Bronchus fibroblast of lung (primary cell): ENCODE measurements around the gene PRPF19. TPM values are rescaled to one million over a fixed set of nuclear protein-coding genes. Genes with fewer than 3 reads are reported as not detected.

Experiments used
- total RNA-seq: library from RNA; depleted of rRNA; stranded (reverse); fragments of >200 nt; gene quantifications from 2 replicates; pipeline ENCODE4 v1.2.3, GENCODE V29; 2015

The PRPF19 gene
- 102 and 106 TPM in 2 replicates for total RNA-seq

GRCh38 chr11:60906132-60906972 lies at the start of gene PRPF19:
Gene PRPF19, minus strand, starts transcription at chr11:60906585. Its CDS starts 203 bp downstream, at chr11:60906382.

DNA sequence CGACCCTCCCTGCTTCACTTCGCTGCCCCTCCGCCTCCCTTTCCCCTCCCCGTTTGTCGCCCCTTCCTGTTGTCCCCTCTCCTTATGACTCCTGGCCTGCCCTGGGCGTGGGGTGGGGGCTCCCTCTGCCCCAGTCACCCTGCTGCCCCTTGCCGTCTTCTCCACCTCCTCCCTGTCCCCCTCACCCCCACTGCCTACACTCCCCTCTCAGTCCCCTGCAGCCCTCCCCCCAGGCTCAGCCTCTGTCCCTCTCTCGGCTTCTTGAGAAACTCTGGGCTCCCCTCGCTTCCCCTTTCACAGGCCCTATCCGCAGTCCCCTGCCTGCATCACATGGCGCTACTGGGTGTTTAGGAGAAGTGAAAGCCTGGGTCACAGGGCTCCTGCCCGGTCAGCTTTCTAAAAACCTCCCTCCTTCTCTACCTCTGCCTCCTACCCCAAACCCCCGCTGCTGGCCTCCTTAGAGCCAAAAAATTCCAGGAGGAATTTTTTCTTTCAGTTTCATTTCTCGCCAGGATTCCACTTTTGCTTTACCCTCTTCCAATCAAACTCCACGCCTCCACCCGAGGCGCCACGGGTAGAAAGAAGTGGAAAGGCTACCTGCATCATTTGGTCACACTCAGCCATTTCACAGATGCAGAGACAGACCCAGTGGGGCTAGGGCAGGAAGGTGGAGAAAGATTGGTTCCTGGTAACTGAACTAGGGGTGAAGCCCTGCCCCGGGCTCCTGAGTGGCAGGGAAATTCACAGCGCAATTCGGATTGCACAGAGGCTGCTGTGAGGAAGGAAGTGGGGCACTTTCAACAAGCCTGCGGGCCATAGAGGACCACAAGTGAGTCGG lies 45.7 kb upstream of the PRPF19 start, which contains the start of gene SLC15A3:
Gene SLC15A3 (minus strand): TSS at position 273 of the 838 bp plus-strand sequence. CDS start 625 bp downstream, outside the sequence.

GRCh38 chr11:60924110-60924905 lies 17.9 kb upstream of the PRPF19 start, which contains the start of gene TMEM132A:
Gene TMEM132A, plus strand, starts transcription at chr11:60924460. Its CDS starts 174 bp downstream, at chr11:60924634.

DNA sequence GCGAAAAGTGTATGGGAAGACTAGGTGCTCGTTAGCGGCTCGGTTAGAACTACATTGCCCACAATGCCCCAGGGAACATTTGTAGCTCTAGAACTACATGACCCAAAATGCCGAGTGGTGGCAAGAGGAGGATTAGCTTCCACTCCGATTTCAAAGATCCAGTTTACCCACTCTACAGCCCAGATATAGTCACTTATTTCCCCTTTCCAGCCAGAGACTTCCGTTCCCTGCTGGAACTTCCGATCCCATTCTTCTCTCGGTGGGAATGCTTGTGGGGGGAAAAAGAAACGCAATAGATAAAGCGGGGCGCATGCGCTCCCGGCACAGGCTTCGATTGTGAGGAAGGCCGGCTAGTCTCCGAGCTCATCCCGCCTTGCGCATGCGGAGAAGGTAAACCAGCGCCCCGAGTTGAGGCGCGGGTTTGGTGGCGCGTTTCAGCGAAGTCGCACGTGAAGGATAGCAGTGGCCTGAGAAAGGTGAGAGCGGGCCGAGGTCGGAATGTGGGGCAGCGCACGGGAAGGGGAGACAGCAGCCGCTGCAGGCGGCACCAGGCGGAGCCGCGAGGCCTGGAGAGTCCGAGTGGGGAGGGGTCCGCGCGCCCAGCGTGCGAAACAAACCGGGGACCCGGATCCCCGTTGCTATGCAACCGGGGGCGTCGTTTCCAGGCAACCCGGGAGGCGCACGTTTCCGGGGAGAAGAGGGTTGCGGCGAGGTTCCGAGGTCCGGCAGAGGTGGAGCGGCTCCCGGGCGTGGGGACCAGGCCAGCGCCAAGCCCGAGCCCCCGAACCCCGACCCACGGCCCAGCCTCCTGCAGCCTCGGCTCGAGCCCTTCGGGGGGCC lies 7.6 kb upstream of the PRPF19 start, which contains the start of gene TMEM109:
Gene TMEM109 (plus strand): TSS at position 366 of the 840 bp plus-strand sequence. CDS start 5,536 bp downstream, outside the sequence.

DNA sequence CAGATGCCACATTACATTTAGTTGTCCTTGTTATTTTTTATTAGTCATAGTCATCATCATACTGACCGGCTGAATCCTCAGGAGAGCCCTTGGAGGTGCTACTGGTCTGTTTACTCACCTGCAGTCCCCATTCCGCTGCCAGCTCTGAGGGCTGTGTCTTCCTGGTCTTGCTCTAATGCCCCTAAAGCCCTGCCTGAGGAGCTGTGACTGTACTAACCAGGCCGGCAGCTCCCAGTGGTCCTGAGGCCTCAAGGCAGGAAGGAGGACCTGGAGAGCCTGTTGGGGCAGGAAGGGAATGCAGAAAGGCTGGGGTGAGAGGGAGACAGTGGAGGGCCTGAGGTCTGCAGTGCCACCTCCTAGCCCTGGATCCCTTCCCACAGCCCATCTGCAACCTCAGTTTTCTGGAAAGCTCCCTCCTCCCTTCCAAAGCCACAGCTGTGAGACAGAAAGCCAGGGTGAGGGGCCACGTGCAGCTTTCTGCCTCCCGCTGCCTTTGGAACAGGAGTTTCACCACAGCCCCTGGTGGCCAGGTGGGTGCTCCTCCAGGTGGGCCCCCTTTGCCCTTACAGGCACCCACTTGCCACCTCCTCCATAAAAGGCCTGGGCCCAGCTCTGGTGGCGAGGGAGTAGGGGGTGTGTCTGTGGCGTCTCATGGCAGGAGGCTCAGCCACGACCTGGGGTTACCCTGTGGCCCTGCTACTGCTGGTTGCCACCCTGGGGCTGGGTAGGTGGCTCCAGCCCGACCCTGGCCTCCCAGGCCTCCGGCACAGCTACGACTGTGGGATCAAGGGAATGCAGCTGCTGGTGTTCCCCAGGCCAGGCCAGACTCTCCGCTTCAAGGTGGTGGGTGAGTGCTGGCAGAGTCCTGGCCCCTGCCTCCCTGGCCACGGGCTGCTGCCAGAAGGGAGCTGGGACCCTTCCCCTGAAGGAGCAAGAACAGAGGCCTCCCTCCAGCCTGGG lies 39.2 kb downstream of the PRPF19 start, which contains the start of gene ZP1:
Gene ZP1 (plus strand): TSS at position 632 of the 960 bp plus-strand sequence. CDS start 20 bp downstream, at position 652.

DNA sequence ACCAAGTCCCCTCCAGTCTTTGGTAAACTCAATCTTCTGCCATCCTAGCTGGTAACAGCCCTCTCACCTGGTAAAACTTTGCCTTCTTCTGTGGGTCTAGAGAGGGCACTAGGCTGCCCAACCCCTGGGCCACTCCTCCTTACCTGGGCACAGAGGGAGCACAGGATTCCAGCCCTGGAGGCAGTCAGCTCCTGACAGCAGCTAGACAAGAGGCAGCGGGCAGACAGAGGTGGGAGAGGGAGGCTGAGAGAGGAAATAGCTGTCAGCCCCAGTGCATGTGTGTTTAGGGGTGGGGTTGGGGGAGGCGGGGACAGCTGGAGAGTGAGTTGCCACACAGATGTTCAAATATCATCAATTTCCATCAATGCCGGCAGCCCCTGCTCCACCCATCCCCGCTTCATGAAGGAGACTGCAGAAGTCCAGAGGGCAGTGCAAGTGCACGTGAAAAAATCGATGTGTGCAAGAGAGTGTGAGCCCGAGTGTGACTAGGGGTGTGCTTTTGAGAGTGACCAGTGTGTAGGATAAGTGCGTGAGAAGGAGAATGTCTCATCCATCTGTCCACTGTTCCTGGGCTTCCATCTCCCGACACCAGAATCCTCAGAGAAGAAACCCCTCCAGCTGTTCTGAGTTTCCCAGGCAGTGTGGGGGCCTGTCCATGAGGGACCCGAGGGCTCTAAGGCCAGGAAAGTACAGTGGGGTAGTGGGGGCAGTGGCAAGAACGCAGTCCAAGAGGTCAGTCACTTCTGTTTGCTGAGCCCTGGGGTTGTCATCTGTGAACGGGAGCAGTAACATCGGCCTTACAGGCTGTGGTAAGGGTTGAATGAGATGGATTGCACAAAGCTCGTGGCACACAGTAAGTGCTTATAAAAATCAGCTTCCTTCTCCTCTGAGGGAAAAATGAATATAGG lies 50.4 kb downstream of the PRPF19 start, which contains the start of gene PTGDR2:
Gene PTGDR2 (minus strand): TSS at position 225 of the 908 bp plus-strand sequence. CDS start 2,228 bp downstream, outside the sequence.

DNA sequence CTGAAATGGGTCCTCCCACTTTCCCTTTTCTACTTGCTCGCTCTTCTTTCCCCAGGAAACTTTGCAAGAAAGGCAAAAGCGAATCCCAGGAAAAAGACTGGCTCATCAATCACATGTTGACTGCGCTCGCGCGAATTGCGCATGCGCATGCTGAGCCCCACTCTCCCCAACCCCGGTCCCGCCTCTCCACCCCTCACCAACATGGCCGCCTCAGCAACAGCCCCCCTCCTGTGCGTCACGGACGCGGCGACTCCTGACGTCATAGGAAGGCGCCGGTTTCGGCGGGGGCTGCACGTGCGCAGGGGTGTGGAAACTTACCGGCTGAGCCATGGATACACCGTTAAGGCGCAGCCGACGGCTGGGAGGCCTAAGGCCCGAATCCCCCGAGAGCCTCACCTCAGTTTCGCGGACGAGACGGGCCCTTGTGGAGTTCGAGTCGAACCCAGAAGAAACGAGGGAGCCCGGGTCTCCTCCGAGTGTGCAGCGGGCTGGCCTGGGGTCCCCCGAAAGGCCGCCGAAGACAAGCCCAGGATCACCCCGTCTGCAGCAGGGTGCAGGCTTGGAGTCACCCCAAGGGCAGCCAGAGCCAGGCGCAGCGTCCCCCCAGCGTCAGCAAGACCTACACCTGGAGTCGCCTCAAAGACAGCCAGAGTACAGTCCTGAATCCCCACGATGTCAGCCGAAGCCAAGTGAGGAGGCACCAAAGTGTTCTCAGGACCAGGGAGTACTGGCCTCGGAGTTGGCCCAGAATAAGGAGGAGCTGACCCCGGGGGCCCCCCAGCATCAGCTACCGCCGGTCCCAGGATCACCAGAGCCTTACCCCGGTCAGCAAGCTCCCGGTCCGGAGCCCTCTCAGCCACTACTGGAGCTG lies 64.4 kb downstream of the PRPF19 start, which contains the start of gene CCDC86:
Gene CCDC86 (plus strand): TSS at position 317 of the 871 bp plus-strand sequence. CDS start 12 bp downstream, at position 329.

Other genes with a start within 250 kb of the PRPF19 start
- gene MS4A8, start 207.0 kb downstream of the PRPF19 start, total RNA-seq, result not detected in 2 replicates
- gene MS4A18, start 181.9 kb downstream of the PRPF19 start, total RNA-seq, result not detected in 2 replicates
- gene MS4A15, start 149.7 kb downstream of the PRPF19 start, total RNA-seq, result not detected in 2 replicates
- not detected in 2 replicates for gene MS4A10, start 121.3 kb downstream of the PRPF19 start, total RNA-seq
- gene CCDC86, start 64.5 kb downstream of the PRPF19 start, total RNA-seq, result 33.6 and 37.3 TPM in 2 replicates
- gene PTGDR2, start 50.6 kb downstream of the PRPF19 start, total RNA-seq, result 1.3 and 1.6 TPM in 2 replicates
- 0.30 and 0.50 TPM in 2 replicates for gene ZP1, start 39.0 kb downstream of the PRPF19 start, total RNA-seq
- 96.5 and 123 TPM in 2 replicates for gene TMEM109, start 7.6 kb upstream of the PRPF19 start, total RNA-seq
- gene TMEM132A, start 17.9 kb upstream of the PRPF19 start, total RNA-seq, result 69.7 and 84.6 TPM in 2 replicates
- gene SLC15A3, start 45.6 kb upstream of the PRPF19 start, total RNA-seq, result 1.3 and 3.4 TPM in 2 replicates
- not detected in 2 replicates for gene CD6, start 65.1 kb upstream of the PRPF19 start, total RNA-seq
- not detected in 2 replicates for gene CD5, start 195.9 kb upstream of the PRPF19 start, total RNA-seq